DMS153 treated with DMSO at 0.1 percent for 48 hours (cell line): ENCODE results near the gene EXTL1.

Experiments used
- DNase-seq: peaks from one replicate; lab custom pipeline; 2025; ENCODE audit not compliant: unreplicated experiment; lab: John Stamatoyannopoulos, UW

EXTL1 gene

DNA sequence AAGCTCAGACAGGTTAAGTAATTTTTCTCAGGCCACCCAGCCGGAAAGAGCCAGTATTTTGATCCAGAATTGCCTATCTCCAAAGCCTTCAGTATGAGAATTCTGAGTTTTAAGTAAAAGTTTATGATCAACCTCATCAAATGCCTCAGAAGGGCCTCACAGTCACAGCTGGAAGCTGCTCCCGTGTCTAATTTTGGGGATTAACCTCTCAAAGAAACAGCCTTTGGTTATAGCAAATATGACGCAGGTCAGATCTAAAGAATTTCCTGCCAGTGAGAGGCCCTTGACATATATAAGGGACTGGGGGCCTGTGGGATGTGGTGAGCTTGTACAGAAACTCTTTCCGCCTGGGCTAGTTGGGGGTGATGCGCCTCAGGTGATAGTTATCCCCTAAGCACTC lies 2.3 kb downstream of the EXTL1 start:
- no peak for DNase-seq

- no peak for DNase-seq
Observed at GRCh38 chr1:26025060-26025459, 3.5 kb downstream of the EXTL1 start.

DNA sequence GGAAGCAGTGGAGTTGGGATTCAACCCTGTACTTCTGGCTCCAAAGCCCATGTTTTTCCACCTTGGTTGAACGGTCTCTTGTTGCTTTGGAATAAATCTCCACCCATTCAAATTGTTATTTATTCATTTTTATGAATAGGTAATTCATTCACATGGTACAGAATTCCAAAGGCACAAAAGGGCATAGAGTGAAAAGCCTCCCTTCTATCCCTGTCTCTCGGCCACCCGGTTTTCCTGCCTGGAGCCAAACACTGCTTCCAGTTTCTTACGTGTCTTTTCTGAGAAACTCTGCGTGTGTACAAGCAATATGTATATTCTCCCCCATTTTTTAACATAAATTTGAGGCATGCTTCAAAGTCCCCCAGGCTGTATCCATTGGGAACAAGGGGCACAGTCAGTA lies 3.9 kb downstream of the EXTL1 start:
- DNase-seq: no peak

DNA sequence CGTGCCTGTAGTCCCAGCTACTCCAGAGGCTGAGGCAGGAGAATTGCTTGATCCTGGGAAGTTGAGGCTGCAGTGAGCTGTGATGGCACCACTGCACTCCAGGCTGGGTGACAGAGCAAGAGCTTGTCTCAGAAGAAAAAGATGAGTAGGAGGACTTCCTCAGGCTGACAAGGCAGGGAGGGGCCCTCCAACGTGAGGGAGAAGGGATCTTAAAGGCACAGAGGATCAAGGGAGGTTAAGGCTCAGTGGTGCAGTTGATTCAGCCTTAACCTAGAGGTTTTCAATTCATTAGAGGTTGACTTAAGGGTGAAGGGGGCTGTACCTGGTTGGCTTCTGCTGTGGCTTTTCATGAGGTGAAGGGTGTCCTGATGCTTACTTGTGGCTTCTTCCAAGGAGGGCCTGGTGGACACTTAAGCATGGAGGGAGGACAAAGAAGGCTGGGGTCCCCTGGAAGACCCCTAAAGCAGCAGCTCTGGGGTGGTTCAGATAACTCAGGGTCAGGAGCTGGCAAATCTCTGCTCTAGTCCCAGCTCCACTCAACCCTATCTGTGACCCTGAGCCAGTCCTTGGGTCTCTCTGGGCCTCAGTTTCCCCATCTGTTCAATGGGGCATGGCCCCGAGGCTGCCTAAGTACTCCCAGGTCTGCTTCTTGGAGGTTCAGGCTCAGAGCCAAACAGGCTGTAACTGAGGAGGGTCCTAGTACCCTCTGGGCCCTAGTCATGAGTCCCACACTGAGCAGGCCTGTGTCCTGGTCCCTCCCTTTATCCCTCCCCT lies 6.3 kb downstream of the EXTL1 start:
- DNase-seq: no peak

GRCh38 chr1:26028490-26028980 lies 7.0 kb downstream of the EXTL1 start:
- DNase-seq: no peak

DNA sequence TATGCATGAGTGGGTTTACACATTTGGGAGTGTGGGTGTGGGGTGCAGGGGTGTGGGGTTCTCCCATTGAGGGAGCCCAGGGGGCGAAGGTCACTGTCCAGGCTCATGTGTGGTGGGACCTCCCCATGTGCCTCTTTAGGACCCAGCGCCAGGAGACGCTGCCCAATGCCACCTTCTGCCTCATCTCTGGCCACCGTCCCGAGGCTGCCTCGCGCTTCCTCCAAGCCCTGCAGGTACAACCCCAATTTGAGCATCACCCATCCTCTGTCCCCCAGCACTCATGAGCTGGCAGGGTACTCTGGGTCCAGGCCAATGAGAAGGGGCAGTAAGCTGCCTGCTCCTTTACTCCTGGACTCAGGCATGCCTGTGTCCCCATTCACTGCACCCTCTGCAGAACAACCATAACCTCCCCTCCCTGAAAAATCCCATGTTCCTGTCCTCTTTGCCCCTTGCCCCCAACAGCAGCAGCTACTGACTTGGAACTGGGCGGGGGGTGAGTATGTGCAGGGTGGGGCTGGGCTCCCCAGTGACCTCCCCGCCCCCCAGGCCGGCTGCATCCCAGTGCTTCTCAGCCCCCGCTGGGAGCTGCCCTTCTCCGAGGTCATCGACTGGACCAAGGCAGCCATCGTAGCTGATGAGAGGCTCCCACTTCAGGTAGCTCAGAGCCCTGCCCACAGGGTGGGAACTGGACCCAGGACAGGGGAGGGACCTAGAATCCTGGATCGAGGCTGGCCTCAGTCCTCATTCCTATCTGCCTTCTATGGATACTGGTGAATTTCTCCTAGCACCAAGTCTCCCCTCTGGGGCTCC lies 7.7 kb downstream of the EXTL1 start:
- no peak for DNase-seq

GRCh38 chr1:26029864-26030481 lies 8.4 kb downstream of the EXTL1 start:
- no peak for DNase-seq

- no peak for DNase-seq
Observed at GRCh38 chr1:26031196-26031595, 9.6 kb downstream of the EXTL1 start.

DNA sequence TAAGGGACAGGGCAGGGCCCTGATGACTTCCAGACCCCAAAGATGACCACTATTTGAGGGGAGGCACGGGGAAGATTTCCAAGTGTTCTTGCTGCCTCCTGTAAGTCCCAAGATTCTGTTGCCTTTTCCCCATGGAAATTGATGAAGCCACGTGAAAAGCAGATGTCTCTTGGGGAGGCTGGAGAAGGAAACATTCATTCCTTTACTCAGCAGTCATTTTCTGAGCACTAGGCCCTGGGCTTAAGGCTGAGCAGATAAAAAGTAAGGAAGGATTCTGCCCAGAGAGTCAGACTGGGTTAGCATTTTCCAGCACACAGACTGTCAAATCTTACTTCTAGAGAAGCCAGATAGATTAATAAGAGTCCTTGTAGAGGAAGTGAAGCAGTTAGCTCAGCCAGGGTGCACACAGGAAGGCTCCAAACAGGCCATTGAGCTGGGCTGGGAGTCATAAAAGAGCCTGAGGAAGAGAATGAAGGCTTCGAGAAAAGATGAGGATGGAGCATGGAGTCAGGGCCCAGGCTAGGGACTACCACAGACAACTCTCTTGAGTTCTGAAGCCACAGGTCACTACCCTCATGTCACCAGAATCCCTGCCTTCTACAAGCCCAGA lies 10.1 kb downstream of the EXTL1 start:
- DNase-seq: no peak

- DNase-seq: no peak
Observed at GRCh38 chr1:26032656-26033357, 11.2 kb downstream of the EXTL1 start.

- DNase-seq: no peak
Observed at GRCh38 chr1:26034504-26035202, 13.1 kb downstream of the EXTL1 start.

DNA sequence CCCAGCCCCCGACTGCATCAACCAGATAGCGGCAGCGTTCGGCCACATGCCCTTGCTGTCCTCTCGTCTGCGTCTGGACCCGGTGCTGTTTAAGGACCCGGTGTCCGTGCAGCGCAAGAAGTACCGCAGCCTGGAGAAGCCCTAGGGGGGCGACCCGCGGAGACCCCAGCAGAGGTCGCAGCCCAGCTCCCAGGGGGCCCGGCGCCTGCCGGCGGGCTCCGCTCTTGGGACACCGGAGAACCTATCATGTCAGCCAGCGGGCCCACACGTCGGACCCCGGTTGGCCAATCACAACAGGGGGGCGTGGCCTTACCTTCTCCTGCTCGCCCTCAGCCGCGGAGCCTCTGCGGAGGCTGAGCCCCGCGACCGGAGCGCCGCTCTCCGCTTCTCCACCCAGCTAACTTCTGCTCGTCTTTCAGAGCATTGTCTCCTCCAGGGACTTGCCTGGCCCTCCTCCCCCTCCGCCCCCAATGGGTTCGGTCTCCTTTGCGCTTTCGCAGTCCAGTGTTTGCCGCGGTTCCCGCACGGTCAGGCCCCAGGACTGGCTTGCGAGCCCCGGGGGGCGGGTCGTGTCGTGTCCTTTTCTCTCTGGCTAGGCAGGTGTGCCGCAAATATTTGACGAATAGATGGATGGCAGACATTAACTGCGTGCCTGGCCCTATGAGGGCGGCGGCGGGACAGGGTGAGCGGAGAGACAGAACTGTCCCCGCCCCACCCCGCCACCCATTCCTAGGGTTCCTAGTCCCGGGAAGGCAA lies 13.8 kb downstream of the EXTL1 start:
- DNase-seq: peak; percentile 87

- peak; percentile 57 for DNase-seq
Observed at GRCh38 chr1:26035959-26036755, 14.6 kb downstream of the EXTL1 start.

- DNase-seq: no peak
Observed at GRCh38 chr1:26036756-26037281, 15.2 kb downstream of the EXTL1 start.

GRCh38 chr1:26037904-26038303 lies 16.3 kb downstream of the EXTL1 start:
- DNase-seq: no peak

DNA sequence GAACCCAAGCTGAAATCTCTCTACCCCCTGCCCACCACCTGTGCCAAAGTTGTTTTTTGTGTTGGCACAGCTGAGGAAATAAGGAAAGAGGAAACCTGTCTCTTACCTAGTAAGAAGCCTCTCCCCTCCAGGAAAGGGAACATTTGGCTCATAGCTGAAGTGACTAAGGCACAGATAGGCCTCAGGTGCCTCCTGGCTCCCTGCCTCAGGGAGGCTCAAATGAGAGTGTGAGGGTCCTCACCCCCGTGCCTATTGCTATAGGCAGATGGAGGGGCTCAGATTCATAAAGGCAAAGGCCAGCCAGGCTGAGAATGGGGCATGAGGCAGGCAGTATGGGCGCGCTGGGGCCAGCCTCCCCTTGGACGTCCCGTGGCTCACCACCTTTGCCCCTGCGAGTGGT lies 16.9 kb downstream of the EXTL1 start:
- no peak for DNase-seq

- DNase-seq: no peak
Observed at GRCh38 chr1:26038904-26039303, 17.3 kb downstream of the EXTL1 start.

DNA sequence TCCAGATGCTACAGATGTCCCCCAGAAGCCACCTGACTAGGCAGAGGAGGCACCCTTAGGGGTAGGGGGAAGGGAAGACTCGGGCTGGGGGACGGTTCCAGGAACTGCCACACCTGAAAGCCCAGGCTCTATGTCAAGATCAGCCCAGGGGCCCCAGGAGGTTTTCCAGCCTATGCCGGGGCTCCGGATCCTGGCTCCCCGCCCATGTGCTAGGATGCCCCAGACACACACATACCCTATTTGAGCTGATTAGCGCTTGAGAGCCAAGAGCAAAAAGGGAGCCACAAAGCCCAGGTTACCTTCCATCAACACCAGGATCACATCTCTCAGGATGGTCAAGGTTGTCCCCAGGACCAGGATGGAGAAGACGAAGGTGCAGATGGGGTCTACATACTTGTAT lies 19.8 kb downstream of the EXTL1 start:
- no peak for DNase-seq
